Measurements from ENCODE around the gene STRAP. TPM values are rescaled to one million over a fixed set of nuclear protein-coding genes. Genes with fewer than 3 reads are reported as not detected.
"Not testable (repeated sequence)": the region's sequence is repeated elsewhere in the genome, so short reads cannot be mapped to it uniquely, and the experiment has no call there.

STRAP gene
- total RNA-seq, 1 donor from 2014 or later: 82.4 TPM

DNA sequence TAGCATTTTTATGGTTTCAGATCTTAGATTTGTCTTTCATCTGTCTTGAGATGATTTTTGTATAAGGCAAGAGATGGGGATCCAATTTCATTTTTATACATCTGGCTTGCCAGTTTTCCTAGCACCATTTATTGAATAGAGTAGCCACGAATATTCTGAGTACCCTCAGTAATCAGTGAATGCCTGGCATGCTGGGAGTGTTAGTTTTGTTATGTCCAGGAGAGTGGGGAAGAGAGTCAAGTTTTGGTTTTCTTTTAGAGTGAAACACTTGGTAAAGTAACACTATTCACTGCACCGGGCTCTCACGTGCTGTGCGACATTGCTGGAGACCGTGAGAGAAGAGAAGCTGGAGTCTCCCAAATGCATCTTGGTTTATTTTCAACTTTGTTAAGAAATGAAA lies 60.3 kb downstream of the STRAP start:
- FAIRE-seq: no peak
- Histone ChIP-seq H3K4me3 (ENCODE audit: low read depth, low read length) (no peak overlapping the region), H3K36me3 (ENCODE audit: control insufficient read depth, insufficient read depth, low read length) (no peaks in the 10 kb centered on the region), H3K27me3 (ENCODE audit: control insufficient read depth, insufficient read depth, low read length) (no peaks in the 10 kb centered on the region)
- TF ChIP-seq, protein P1, sequence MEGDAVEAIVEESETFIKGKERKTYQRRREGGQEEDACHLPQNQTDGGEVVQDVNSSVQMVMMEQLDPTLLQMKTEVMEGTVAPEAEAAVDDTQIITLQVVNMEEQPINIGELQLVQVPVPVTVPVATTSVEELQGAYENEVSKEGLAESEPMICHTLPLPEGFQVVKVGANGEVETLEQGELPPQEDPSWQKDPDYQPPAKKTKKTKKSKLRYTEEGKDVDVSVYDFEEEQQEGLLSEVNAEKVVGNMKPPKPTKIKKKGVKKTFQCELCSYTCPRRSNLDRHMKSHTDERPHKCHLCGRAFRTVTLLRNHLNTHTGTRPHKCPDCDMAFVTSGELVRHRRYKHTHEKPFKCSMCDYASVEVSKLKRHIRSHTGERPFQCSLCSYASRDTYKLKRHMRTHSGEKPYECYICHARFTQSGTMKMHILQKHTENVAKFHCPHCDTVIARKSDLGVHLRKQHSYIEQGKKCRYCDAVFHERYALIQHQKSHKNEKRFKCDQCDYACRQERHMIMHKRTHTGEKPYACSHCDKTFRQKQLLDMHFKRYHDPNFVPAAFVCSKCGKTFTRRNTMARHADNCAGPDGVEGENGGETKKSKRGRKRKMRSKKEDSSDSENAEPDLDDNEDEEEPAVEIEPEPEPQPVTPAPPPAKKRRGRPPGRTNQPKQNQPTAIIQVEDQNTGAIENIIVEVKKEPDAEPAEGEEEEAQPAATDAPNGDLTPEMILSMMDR (IDR thresholded peaks at IDR 0.05; ENCODE audit: insufficient read depth, low read length, severe bottlenecking): no peak
- no peak for DNase-seq (ENCODE audit: low read depth)

DNA sequence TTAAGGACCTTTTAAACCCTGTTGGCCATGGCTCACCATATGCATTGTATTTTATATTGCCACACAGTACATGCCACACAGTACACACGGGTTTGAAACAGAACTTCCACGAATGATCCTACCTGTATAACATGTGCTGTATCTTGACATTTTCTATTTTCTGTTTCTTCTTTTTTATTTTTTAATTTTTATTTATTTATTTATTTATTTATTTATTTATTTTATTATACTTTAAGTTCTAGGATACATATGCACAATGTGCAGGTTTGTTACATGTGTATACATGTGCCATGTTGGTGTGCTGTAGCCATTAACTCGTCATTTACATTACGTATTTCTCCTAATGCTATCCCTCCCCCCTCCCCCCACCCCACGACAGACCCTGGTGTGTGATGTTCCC lies 61.3 kb downstream of the STRAP start:
- FAIRE-seq; DNase-seq (ENCODE audit: low read depth); H3K27me3 ChIP-seq (ENCODE audit: control insufficient read depth, insufficient read depth, low read length); H3K36me3 ChIP-seq (ENCODE audit: control insufficient read depth, insufficient read depth, low read length); H3K4me3 ChIP-seq (ENCODE audit: low read depth, low read length): not testable (repeated sequence)

DNA sequence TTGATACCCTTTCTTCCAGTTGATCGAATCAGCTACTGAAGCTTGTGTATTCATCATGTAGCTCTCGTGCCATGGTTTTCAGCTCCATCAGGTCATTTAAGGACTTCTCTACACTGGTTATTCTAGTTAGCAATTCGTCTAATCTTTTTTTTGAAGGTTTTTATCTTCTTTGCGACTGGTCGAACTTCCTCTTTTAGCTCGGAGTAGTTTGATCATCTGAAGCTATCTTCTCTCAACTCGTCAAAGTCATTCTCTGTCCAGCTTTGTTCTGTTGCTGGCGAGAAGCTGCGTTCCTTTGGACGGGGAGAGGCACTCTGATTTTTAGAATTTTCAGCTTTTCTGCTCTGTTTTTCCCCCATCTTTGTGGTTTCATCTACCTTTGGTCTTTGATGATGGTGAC lies 66.3 kb downstream of the STRAP start:
- FAIRE-seq; H3K36me3 ChIP-seq (ENCODE audit: control insufficient read depth, insufficient read depth, low read length); H3K27me3 ChIP-seq (ENCODE audit: control insufficient read depth, insufficient read depth, low read length); DNase-seq (ENCODE audit: low read depth); H3K4me3 ChIP-seq (ENCODE audit: low read depth, low read length): not testable (repeated sequence)

Other genes with a start within 250 kb of the STRAP start
- gene EPS8, start 93.0 kb upstream of the STRAP start, total RNA-seq: 35.3 and 36.1 TPM in 2 replicates
- 58.4 and 83.3 TPM in 2 replicates for gene DERA, start 28.9 kb downstream of the STRAP start, total RNA-seq

Measured in bronchial epithelial cell (primary cell).